Brain pericyte (primary cell): Measurements from ENCODE around the gene KRTAP12-4.
"Not testable (repeated sequence)": the region's sequence is repeated elsewhere in the genome, so short reads cannot be mapped to it uniquely, and the experiment has no call there.

Source experiments
- DNase-seq: peaks from one replicate; pipeline ENCODE4 v3.0.0-alpha.2; 2012; ENCODE audit warnings: low read depth, low spot score

KRTAP12-4 gene

GRCh38 chr21:44636209-44637017 lies 18.0 kb downstream of the KRTAP12-4 start:
- no peak for DNase-seq

- DNase-seq, result no peak
These were observed 22.4 kb downstream of the KRTAP12-4 start for GRCh38 chr21:44632067-44632466.

GRCh38 chr21:44630440-44630839 lies 24.0 kb downstream of the KRTAP12-4 start:
- DNase-seq, result no peak

GRCh38 chr21:44628707-44629391 lies 25.6 kb downstream of the KRTAP12-4 start:
- no peak for DNase-seq

GRCh38 chr21:44627831-44628233 lies 26.6 kb downstream of the KRTAP12-4 start:
- not testable (repeated sequence) for DNase-seq

DNA sequence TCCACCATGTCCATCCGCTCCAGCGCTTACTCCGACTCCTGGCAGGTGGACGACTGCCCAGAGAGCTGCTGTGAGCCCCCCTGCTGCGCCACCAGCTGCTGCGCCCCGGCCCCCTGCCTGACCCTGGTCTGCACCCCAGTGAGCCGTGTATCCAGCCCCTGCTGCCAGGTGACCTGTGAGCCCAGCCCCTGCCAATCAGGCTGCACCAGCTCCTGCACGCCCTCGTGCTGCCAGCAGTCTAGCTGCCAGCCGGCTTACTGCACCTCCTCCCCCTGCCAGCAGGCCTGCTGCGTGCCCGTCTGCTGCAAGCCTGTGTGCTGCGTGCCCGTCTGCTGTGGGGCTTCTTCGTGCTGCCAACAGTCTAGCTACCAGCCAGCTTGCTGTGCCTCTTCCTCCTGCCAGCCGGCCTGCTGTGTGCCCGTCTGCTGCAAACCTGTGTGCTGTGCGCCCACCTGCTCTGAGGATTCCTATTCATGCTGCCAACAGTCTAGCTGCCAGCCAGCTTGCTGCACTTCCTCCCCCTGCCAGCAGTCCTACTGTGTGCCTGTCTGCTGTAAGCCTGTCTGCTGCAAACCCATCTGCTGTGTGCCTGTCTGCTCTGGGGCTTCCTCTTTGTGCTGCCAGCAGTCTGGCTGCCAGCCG lies 27.2 kb downstream of the KRTAP12-4 start:
- not testable (repeated sequence) for DNase-seq

GRCh38 chr21:44626673-44627143 lies 27.8 kb downstream of the KRTAP12-4 start, which contains the start of gene KRTAP10-9:
Gene KRTAP10-9 (plus strand): TSS chr21:44627093. CDS start chr21:44627172, 79 bp downstream.
- no peak for DNase-seq

- no peak for DNase-seq
These were observed 28.2 kb downstream of the KRTAP12-4 start for GRCh38 chr21:44626262-44626661.

- DNase-seq, result no peak
These were observed 28.7 kb downstream of the KRTAP12-4 start for GRCh38 chr21:44625756-44626155.

GRCh38 chr21:44623575-44623974 lies 30.9 kb downstream of the KRTAP12-4 start:
- DNase-seq, result no peak

DNA sequence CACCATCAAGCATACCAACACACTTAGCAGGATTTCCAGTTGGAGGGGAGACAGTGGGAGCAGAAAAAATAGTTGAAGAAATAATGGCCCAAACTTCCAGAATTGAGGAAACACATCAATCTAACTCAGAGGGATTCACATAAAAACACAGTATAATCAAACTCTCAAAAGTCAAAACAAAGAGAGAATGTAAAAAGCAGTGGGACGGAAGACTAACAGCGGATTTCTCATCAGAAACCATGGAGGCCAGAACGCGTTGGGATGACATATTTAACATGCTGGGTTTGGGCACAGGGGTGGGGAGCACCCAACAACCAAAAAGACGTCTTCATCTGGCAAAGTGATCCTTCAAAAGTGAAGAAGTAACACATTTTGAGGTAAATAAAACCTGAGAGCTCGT lies 34.6 kb downstream of the KRTAP12-4 start:
- DNase-seq, result no peak

DNA sequence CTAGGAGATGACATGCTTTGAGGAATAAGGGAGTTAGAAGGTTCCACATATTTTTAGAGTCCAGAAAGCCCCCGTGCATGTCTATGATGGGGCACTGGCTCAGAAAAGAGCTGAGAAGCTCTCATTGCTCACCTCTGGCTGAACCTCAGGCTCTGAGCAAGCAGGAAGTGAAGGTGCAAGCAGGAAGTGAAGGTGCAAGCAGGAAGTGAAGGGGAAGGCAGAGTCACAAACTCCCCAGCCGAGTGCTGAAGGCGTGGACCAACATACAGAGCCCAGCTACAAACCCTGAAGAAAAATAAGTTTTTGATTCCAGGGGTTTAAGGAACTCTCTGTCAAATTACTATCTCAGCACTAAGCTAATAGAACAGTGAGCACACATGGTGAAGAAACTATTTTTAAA lies 35.5 kb downstream of the KRTAP12-4 start:
- no peak for DNase-seq

DNA sequence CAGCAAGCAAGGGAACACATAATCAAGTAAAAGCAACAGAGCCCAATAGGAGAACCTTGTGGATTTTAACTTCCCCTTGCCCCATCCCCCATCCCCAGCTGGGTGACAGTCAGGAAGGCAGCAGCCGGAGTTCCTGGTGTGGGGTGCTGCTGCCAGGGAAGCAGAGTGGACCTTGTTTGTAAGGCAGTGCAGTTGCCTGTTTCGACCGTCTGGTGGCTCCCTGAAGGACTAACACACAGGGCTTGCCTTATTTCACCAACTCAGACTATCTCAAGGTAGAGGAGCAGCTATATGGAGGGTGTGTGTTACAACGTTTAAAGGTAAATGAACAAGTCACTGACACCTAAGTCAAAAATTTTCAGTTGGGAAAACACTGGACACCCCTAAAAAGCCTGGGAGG lies 36.0 kb downstream of the KRTAP12-4 start:
- DNase-seq, result no peak

GRCh38 chr21:44617071-44617501 lies 37.4 kb downstream of the KRTAP12-4 start:
- DNase-seq, result no peak

DNA sequence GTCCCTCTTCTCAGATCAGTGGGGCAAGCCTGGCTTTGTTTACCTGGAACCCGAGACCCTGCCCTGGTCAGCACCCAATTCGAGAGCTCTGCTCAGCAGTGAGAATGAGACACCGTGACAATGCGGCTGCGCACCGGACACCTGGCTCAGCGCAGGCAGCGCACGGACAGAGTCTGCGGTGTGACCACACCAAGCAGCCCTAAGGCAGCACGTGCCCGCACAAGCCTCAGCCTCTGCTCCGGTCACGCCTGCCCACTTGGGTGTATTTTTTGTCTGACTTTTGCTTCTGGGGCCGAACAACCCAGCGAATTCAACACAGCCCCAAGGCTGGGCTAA lies 37.9 kb downstream of the KRTAP12-4 start:
- DNase-seq, result no peak

DNA sequence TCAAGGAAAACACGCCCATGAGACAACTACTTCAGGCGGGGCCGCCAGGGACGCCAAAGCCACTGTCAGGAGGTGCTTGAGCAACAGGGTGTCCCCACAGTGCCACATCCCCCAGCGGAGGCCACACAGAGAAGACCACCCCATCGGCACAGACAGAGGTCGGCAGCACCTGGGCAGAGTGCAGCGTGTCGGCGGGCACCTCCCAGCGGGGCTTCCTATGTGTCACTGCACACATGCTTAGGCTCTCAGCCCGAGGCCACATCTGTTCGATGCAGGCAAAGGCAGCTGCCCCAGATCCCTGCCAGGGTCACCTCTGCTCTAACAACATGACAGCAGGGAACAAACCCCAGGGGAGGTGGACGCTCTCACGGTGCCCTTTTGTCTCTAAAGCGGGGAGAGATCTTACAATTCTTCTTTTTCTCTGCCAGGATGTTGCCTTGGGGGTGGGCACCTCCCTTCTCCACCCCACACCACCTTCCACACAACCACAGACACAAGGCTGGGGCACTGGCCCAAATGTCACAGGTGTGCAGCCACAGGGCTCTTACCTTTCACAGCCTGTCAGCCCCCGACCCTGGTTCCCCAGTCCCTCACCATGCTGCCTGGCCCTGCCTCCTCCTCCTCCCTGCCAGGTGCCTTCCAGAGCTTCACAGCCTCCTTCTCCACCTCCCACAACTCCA lies 38.4 kb downstream of the KRTAP12-4 start:
- DNase-seq, result no peak

DNA sequence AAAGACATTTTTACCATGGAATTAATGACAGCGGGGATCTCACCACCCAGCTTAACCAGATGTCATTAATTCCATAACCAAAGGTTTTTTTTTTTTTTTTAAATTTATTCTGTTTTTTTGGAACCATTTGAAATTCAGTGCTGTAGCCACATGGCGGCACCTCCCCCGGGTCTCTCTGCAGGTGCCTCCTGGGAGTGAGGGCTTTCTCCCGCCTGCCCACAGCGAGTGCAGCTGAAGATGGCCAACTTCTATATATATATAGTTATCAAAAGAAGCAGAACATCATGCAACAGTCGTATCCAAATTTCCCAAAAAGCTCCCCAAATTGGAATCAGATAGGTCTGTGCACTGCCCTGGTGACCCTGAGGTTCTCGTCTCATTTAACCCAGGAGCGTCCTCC lies 39.0 kb downstream of the KRTAP12-4 start:
- no peak for DNase-seq

GRCh38 chr21:44614961-44615391 lies 39.5 kb downstream of the KRTAP12-4 start:
- no peak for DNase-seq

GRCh38 chr21:44614161-44614631 lies 40.3 kb downstream of the KRTAP12-4 start:
- no peak for DNase-seq

GRCh38 chr21:44613386-44614155 lies 40.9 kb downstream of the KRTAP12-4 start:
- no peak for DNase-seq
